ENCODE results near the gene GPLD1.
"Not testable (repeated sequence)": the region's sequence is repeated elsewhere in the genome, so short reads cannot be mapped to it uniquely, and the experiment has no call there.

Gene GPLD1, protein sequence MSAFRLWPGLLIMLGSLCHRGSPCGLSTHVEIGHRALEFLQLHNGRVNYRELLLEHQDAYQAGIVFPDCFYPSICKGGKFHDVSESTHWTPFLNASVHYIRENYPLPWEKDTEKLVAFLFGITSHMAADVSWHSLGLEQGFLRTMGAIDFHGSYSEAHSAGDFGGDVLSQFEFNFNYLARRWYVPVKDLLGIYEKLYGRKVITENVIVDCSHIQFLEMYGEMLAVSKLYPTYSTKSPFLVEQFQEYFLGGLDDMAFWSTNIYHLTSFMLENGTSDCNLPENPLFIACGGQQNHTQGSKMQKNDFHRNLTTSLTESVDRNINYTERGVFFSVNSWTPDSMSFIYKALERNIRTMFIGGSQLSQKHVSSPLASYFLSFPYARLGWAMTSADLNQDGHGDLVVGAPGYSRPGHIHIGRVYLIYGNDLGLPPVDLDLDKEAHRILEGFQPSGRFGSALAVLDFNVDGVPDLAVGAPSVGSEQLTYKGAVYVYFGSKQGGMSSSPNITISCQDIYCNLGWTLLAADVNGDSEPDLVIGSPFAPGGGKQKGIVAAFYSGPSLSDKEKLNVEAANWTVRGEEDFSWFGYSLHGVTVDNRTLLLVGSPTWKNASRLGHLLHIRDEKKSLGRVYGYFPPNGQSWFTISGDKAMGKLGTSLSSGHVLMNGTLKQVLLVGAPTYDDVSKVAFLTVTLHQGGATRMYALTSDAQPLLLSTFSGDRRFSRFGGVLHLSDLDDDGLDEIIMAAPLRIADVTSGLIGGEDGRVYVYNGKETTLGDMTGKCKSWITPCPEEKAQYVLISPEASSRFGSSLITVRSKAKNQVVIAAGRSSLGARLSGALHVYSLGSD

GRCh38 chr6:24489470-24489869 is at the start of gene GPLD1:
TSS of gene GPLD1 (minus strand) at chr6:24489578. CDS start at chr6:24489511, 67 bp downstream.
- no peak for DNase-seq

GRCh38 chr6:24537771-24538385 is 48.5 kb upstream of the GPLD1 start:
- DNase-seq, result no peak

DNA sequence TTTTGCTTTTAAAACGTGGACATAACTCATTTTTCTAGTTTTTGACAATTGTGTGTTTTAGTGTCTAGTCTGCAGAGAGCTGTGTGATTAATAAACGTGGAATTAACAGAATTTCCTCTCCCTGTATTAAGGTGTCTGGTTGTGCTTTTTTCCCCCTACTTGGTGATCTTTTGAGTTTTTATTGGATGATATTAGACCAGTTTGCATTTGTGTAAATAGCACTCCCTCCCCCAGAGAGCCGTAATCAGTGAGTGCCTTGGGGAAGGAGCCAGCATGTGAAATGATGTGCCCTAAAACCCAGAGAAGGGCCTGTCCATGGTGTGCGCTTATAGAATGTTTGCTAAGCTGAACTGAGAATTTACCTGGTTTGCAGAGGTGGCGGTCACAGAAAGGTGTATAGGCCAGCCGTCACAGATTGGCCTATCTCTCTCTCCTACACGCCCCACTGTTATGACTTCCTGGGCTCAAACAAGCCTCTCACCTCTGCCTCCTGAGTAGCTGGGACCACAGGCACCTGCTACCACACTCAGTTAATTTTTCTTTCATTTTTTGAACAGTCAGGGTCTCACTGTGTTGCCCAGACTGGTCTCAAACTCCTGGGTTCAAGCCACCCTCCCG is 47.8 kb upstream of the GPLD1 start:
- DNase-seq, result peak; percentile 13

DNA sequence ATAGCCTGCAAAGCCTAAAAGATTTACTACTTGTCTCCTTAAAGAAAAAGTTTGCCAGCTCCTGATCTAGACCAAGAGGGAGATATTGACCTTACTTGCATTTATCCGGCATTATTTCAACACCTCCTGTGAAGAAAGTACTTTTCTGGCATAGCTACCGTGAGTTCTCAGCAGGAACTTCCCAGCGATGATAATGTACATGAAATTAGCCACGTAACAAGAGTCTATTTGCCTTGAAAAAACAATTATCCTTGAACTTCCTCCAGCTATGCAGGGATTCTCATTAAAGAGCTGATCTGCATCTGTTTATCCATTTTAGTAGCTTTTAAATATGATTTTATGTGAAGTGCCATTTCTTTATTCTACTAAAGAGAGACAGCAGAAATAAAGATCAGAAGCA is 47.1 kb upstream of the GPLD1 start:
- no peak for DNase-seq

- no peak for DNase-seq
Observed at GRCh38 chr6:24535210-24535609, 45.8 kb upstream of the GPLD1 start.

- DNase-seq, result no peak
Observed at GRCh38 chr6:24534329-24534728, 45.0 kb upstream of the GPLD1 start.

- peak; percentile 12 for DNase-seq
Observed at GRCh38 chr6:24529985-24530384, 40.6 kb upstream of the GPLD1 start.

GRCh38 chr6:24524805-24525204 is 35.4 kb upstream of the GPLD1 start:
- DNase-seq, result peak; percentile 35

- DNase-seq, result no peak
Observed at GRCh38 chr6:24524329-24524728, 35.0 kb upstream of the GPLD1 start.

- no peak for DNase-seq
Observed at GRCh38 chr6:24522228-24523176, 33.1 kb upstream of the GPLD1 start.

- DNase-seq, result peak; percentile 23
Observed at GRCh38 chr6:24520929-24521546, 31.7 kb upstream of the GPLD1 start.

DNA sequence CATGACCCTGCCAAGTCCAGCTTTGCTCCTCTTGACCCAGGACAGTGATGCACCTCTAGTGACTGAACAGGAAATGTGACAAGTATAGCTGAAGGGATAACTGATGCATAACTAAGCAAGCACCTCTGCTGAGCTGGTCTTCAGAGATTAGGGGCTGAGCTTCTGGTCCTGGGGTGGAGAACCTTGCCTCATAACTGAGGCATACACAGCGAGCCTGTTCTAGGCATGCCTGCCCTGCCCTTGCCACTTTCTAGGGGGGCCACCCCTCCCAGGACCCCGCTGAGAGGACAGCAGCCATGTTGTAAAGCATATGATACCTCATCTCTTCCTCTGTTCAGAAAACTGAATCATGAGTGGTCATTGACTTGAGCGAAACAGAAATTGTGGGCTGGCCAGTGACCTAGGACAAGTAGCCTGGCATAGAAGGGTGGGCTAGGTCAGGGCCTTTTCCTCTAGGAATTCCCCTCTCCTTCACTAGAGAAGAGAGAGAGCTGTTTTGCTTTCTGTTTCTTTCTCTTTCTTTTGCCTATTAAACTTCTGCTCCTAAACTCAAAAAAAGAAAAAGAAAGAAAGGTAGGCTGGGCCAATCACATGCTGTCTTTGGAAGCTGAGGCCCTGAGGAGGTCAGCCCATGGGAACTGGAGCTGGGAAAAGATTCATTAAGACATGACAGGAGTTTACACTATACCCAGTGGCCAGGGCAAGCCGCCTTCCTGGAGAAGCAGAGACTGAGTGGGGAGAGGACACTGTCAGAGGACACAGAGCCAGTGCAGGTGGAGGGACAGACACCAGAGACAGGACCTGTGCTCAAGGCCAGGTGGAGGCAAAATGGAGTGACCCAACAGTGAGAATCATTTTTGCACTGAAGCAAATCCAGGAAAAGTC is 28.5 kb upstream of the GPLD1 start:
- no peak for DNase-seq

- no peak for DNase-seq
Observed at GRCh38 chr6:24513602-24514001, 24.2 kb upstream of the GPLD1 start.

- not testable (repeated sequence) for DNase-seq
Observed at GRCh38 chr6:24511976-24512375, 22.6 kb upstream of the GPLD1 start.

DNA sequence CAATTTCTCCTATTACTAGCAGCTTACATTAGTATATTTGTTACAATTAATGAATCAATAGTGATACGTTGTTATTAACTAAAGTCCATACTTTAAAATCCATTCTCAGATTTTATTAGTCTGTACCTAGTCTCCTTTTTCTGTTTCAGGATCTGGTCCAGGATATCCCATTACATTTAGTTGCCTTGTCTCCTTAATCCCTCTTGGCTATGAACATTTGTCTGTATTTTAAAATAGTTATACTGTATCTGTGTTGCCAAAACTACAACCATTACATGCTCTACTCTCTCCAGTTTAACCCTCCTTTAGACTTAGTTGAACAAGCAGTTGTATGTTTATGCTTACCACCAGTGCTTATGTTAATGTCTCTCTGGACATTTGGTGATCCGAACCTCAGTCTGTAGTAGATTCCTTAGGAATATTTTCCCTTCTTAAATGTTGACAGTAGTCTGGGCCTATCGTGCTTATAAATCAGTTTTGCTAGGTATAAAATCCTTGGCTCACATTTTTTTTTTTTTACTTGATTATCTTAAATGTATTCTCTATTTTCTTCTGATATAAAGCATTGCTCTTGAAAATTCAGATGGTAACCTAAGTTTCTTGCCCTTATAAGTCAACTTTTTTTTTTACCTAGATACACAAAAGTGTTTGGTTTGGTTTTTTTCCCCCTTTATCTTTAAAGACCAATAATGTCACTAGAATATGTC is 17.6 kb upstream of the GPLD1 start:
- no peak for DNase-seq

DNA sequence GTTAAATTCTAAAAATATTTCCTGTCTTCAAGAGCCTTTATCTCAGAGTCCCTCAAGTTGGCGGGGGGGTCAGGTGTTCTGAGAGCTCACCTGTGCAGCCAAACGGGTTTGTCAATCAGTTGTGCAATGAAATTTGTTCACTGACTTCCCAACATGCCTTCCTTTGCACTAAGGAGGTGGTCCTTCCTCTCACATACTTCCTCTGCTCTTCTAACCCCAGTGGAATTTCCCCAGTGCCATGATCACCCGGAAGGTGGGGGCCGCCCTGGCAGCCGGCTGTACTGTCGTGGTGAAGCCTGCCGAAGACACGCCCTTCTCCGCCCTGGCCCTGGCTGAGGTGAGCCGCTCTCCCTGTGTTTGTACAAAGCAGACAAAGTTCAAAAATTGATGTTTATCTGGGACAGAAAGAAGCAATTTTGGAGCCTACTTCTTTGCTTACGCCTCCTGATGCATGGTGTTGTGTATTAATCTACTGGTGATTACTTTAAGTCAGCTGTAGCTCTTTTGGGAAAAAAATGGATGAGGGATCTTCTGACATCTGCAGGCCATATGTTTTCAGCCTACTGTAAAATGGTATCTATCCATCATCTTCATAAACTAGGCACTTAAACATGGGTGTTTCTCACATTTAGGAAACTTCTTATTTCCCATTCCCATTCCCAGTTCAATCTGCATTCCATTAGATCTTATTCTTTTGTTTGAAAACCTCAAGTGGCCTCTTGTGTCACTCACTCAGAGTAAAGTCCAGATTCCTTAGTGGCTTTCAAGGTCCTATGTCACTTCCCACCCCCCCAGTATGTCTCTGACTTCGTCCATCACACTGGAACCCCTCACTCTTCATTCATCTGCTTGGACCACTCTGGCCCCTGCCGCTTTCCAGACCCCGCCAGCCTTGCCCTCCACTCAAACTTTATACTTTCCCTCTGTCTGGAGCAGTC is 15.5 kb upstream of the GPLD1 start:
- DNase-seq, result no peak

DNA sequence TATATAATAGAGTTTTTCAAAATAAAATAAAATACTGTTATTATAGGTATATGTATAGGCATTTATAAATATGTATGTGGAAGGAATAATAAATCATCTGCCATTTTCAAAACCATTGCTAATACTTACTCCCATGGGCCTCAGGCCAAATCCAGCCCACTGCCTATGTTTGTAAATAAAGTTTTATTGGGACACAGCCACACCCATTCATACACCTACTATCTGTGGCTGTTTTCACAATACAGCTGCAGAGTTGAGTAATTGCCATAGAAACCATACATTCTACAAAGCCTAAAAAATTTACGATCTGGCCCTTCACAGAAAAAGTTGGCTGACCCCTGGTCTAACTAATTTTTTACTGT is 14.9 kb upstream of the GPLD1 start:
- no peak for DNase-seq

- DNase-seq, result no peak
Observed at GRCh38 chr6:24501914-24502313, 12.5 kb upstream of the GPLD1 start.

DNA sequence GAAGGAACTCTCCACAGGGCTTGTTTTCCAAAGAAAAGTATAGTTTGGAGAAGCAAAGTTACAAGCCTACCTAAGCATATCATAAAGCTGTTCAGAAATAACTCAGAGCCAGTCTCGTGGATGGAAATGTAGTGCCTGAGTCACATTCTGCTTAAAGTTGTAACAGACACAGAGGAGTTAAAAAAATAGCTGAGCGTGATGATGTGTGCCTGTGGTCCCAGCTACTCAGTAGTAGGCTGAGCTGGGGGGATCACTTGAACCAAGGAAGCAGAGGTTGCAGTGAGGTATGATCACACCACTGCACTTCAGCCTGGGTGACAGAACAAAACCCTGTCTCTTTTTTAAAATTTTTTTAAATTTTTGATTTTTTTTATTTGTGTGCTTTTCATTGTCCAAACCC is 12.0 kb upstream of the GPLD1 start:
- no peak for DNase-seq
